HG03354 (cell line): ENCODE results near the gene NDUFS4.
"Not testable (repeated sequence)": the region's sequence is repeated elsewhere in the genome, so short reads cannot be mapped to it uniquely, and the experiment has no call there.

ENCODE experiments used
- ATAC-seq: cut with Tn5 transposase; IDR thresholded peaks from one replicate; pipeline ENCODE4 v1.9.1; 2021; ENCODE audit warnings: mild to moderate bottlenecking; ENCODE audit not compliant: unreplicated experiment, poor library complexity, severe bottlenecking

NDUFS4 gene

GRCh38 chr5:53643445-53643844 lies 83.0 kb downstream of the NDUFS4 start:
- no peak for ATAC-seq

DNA sequence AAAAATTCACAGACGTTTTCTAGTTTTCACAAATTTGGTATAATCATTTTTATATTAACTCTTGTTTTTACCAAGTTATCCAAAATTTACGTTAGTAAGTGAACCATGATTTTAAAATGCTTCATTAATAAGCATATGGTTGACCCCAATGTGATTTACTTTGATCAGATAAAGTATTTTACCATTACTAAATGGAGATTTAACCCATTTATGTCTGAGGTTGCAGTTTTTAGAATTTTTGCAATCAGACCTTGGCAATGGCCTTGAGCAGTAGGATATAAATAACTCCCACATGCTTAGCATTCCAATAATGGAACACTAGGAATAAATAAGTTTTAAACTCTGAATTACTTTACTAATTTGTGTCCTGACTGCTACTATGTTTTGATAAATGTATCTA lies 84.6 kb downstream of the NDUFS4 start:
- ATAC-seq = no peak

GRCh38 chr5:53649352-53649751 lies 88.9 kb downstream of the NDUFS4 start:
- ATAC-seq = no peak

DNA sequence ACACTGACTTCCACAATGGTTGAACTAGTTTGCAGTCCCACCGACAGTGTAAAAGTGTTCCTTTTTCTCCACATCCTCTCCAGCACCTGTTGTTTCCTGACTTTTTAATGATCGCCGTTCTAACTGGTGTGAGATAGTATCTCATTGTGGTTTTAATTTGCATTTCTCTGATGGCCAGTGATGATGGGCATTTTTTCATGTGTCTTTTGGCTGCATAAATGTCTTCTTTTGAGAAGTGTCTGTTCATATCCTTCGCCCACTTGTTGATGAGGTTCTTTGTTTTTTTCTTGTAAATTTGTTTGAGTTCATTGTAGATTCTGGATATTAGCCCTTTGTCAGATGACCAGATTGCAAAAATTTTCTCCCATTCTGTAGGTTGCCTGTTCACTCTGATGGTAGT lies 100.1 kb downstream of the NDUFS4 start:
- not testable (repeated sequence) for ATAC-seq

GRCh38 chr5:53665313-53665712 lies 104.9 kb downstream of the NDUFS4 start:
- ATAC-seq = not testable (repeated sequence)

GRCh38 chr5:53667621-53668020 lies 107.2 kb downstream of the NDUFS4 start:
- ATAC-seq = no peak

DNA sequence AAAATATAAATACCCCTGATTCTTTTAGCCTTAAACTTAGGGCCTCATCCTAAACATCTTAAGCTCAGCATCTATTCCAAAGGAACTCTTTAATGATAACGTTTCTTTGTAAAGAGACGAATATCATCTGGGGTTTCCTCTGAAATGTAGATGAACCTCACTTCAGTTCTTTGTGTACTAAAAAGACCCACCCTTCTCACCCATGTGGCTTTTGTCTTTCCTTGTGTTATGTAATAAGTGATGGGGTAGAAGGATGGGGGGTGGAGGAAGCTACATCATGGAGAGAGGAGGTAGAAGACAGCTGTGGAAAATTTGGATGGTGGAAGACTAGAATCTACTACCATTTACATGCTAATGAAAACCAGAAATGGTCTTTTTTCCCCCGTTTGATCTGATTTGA lies 111.0 kb downstream of the NDUFS4 start:
- ATAC-seq = no peak

DNA sequence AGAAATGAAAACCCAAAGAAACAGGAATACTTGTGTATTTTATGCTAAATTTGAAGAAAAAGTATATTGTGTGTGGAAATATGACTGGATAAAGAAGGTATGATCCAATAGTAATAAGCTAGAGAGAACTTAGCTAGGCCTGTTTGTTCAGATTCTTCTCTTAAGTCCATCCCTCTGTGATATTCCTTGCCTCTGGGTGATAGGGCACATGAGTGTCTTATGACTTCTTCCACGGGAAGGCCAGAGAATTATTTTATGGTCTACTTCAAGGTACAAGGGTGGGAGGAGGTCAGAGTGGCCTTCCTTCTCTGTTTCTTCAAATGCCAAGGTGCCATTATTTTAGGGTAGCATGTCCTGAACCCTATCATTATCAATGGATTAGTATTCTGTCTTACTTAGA lies 113.7 kb downstream of the NDUFS4 start:
- ATAC-seq = no peak

GRCh38 chr5:53677632-53678031 lies 117.2 kb downstream of the NDUFS4 start:
- no peak for ATAC-seq

DNA sequence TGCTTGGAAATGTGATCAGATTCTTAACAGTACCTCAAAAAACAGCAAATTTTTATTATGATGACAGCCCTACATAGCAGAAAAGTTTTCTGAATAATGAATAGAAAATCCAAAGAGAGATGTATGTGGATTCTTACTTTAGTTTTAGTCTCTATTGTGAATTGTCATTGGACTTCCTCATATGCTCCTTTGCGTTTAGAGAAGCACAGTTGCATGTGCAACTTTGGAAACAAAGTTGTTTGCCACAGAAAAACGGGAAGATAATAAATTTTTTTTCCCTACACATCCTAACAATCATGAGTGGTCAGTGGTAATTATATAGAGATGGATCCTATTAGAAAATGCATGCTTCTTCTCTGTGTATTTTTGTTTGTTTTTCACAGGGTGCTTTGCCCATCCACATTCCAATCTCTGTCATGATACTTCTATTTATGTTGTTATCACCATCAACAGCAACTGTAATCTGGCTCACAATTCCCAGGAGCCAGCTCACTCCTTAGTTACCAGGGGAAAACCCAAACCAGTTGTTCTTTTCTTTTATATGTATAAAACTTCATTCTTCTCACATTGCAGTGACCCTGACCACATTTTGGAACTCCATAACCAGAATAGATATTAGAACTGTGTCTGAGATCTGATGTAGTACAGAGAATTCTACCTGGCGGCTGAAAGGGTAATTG lies 118.7 kb downstream of the NDUFS4 start:
- no peak for ATAC-seq

- no peak for ATAC-seq
Observed at GRCh38 chr5:53681079-53681478, 120.6 kb downstream of the NDUFS4 start.

DNA sequence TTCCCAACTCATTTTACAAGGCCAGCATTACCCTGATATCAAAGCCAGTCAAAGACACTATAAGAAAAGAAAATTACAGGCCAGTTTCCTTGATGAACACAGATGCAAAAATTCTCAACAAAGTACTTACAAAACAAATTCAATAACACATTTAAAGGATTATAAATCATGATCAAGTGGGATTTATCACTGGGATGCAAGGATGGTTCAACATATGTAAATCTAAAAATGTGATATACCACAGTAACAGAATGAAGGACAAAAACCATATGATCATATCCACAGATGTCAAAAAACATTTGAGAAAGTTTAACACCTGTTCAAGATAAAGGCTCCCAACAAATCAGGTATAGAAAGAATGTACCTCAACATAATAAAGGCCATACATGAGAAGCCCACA lies 130.6 kb downstream of the NDUFS4 start:
- ATAC-seq = no peak

GRCh38 chr5:53694520-53695022 lies 134.1 kb downstream of the NDUFS4 start:
- ATAC-seq = no peak

DNA sequence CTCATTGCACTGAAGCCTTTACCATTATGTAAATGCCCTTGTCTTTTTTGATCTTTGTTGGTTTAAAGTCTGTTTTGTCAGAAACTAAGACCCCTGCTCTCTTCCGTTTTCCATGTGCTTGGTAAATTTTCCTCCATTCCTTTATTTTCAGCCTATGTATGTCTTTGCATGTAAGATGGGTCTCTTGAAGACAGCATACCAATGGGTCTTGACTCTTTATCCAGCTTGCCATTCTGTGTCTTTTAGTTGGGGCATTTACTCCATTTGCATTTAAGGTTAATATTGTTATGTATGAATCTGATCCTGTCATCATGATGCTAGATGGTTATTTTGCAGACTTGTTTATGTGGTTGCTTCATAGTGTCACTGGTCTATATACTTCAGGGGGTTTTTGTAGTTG lies 150.0 kb downstream of the NDUFS4 start:
- ATAC-seq = not testable (repeated sequence)

GRCh38 chr5:53712327-53712726 lies 151.9 kb downstream of the NDUFS4 start:
- no peak for ATAC-seq

GRCh38 chr5:53713978-53714666 lies 153.7 kb downstream of the NDUFS4 start:
- ATAC-seq = no peak

DNA sequence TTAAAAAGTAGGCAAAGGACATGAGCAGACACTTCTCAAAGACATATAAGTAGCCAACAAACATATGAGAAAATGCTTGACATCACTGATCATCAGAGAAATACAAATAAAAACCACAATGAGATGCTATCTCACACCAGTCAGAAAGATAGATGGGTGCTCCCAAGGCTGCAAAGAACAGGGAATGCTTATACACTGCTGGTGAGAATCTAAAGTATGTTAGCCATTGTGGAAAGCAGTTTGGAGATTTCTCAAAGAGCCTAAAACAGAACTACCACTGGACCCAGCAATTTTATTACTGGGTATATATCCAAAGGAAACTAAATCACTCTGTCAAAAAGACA lies 154.2 kb downstream of the NDUFS4 start:
- no peak for ATAC-seq

DNA sequence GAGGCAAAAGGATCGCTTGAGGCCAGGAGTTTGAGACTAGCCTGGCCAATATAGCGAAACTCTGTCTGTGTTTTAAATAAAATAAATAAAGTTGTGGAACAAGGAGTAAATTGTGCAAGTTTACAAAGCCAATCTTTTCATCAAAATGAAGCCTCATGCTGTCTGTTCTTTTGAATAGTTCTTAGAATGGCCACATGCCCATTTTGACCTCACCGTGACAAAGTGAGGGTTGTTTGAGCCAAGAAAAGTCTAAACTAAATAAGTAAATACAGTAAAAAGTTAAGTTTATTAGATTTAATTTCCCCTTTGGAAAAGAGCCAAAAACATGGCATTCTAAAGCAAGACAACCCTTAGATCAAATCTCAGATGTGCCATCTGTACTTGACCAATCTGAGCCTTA lies 165.7 kb downstream of the NDUFS4 start:
- no peak for ATAC-seq

DNA sequence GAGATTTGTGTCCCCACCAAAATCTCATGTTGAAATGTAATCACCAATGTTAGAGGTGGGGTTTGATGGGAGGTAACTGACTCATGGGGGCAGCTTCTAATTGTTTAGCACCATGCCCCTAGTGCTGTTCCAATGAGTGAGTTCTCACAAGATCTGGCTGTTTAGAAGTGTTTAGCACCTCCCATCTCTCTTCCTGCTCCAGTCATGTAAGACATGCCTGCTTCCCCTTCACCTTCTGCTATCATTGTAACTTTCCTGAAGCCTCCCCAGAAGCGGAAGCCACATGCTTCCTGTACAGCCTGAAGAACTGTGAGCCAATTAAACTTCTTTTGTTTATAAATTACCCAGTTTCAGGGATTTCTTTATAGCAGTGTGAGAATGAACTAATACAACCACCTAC lies 170.5 kb downstream of the NDUFS4 start:
- ATAC-seq = no peak
